ENCODE results near the gene MRPS9.

DNA sequence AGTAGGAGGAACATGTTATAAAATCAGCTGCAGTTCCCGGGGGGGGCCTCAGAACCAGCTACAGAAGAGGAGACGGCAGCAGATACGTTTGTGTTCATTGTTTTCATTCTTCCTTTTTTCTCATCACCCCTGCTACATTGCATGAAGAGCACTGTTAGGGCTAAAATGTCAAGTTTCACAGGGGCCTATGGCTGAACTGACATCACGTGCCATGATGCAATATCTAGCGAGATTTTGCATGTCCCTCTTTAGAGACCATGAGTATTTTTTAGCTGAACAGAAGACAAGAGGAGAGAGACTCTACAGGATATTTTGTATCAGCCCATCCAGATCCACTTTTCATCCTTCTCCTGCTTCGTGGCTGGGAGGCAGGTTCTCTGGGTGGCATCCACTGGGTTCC, 97.6 kb downstream of the MRPS9 start:
- TF ChIP-seq, protein P1, sequence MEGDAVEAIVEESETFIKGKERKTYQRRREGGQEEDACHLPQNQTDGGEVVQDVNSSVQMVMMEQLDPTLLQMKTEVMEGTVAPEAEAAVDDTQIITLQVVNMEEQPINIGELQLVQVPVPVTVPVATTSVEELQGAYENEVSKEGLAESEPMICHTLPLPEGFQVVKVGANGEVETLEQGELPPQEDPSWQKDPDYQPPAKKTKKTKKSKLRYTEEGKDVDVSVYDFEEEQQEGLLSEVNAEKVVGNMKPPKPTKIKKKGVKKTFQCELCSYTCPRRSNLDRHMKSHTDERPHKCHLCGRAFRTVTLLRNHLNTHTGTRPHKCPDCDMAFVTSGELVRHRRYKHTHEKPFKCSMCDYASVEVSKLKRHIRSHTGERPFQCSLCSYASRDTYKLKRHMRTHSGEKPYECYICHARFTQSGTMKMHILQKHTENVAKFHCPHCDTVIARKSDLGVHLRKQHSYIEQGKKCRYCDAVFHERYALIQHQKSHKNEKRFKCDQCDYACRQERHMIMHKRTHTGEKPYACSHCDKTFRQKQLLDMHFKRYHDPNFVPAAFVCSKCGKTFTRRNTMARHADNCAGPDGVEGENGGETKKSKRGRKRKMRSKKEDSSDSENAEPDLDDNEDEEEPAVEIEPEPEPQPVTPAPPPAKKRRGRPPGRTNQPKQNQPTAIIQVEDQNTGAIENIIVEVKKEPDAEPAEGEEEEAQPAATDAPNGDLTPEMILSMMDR (IDR thresholded peaks at IDR 0.05), result no peak
- TF ChIP-seq POLR2AphosphoS5 (IDR thresholded peaks at IDR 0.05) (no peak), EP300 (IDR thresholded peaks at IDR 0.05) (no peak)

Measured in esophagus muscularis mucosa (tissue), 4 donors.